WERI-Rb-1 (cell line): Measurements from ENCODE around the gene MRPL3.

Experiments
- DNase-seq: peaks from one replicate; pipeline ENCODE4 v3.0.0-alpha.2; 2020
- H3K27ac ChIP-seq: fragments of 250-450 bp; sonication (Bioruptor Pico); 2 replicates; pipeline ENCODE4 v1.5.1; 2020; ENCODE audit warnings: mild to moderate bottlenecking, moderate library complexity
- H3K27me3 ChIP-seq: fragments of 250-450 bp; sonication (Bioruptor Pico); 2 replicates; pipeline ENCODE4 v1.5.1; 2021; ENCODE audit warnings: mild to moderate bottlenecking, low read depth, moderate library complexity; ENCODE audit not compliant: insufficient read depth, severe bottlenecking
- H3K36me3 ChIP-seq: fragments of 250-450 bp; sonication (Bioruptor Pico); 2 replicates; pipeline ENCODE4 v1.5.1; 2020; ENCODE audit warnings: mild to moderate bottlenecking, moderate library complexity
- H3K4me3 ChIP-seq: 2 replicates; pipeline ENCODE4 v1.5.1; 2011; ENCODE audit warnings: low read depth, mild to moderate bottlenecking, control low read depth, low read length
- H3K9me3 ChIP-seq: fragments of 250-450 bp; sonication (Bioruptor Pico); 2 replicates; pipeline ENCODE4 v1.5.1; 2021; ENCODE audit warnings: mild to moderate bottlenecking, moderate library complexity; ENCODE audit not compliant: severe bottlenecking
- CTCF ChIP-seq: IDR thresholded peaks from 2 replicates; pipeline ENCODE4 v1.5.1; 2011; ENCODE audit warnings: low read depth, mild to moderate bottlenecking, control low read depth, inconsistent platforms, low read length

MRPL3 gene

GRCh38 chr3:131480116-131480515 lies 22.7 kb downstream of the MRPL3 start:
- Histone ChIP-seq H3K27ac (no peak overlapping the region), H3K27me3 (no peaks in the 10 kb centered on the region), H3K4me3 (no peak overlapping the region), H3K9me3 (no peaks in the 10 kb centered on the region), H3K36me3 (peaks cover 5% of the 10 kb centered on the region)
- TF ChIP-seq CTCF, result no peak
- no peak for DNase-seq

- peaks cover 7% of the 10 kb centered on the region for H3K36me3 ChIP-seq
- H3K9me3 ChIP-seq, result no peaks in the 10 kb centered on the region
- no peaks in the 10 kb centered on the region for H3K27me3 ChIP-seq
- no peak for TF ChIP-seq CTCF
- no peak overlapping the region for H3K4me3 ChIP-seq
- no peak for DNase-seq
- H3K27ac ChIP-seq, result no peak overlapping the region
These were observed 25.0 kb downstream of the MRPL3 start for GRCh38 chr3:131477813-131478212.

- Histone ChIP-seq H3K36me3 (peaks cover 21% of the 10 kb centered on the region), H3K4me3 (no peak overlapping the region), H3K27me3 (no peaks in the 10 kb centered on the region), H3K9me3 (no peaks in the 10 kb centered on the region), H3K27ac (no peak overlapping the region)
- no peak for TF ChIP-seq CTCF
- no peak for DNase-seq
These were observed 28.7 kb downstream of the MRPL3 start for GRCh38 chr3:131474115-131474514.

- DNase-seq, result no peak
- Histone ChIP-seq H3K9me3 (no peaks in the 10 kb centered on the region), H3K27me3 (no peaks in the 10 kb centered on the region), H3K27ac (no peak overlapping the region), H3K4me3 (no peak overlapping the region), H3K36me3 (peaks cover 35% of the 10 kb centered on the region)
- no peak for TF ChIP-seq CTCF
These were observed 32.4 kb downstream of the MRPL3 start for GRCh38 chr3:131470377-131470776.

DNA sequence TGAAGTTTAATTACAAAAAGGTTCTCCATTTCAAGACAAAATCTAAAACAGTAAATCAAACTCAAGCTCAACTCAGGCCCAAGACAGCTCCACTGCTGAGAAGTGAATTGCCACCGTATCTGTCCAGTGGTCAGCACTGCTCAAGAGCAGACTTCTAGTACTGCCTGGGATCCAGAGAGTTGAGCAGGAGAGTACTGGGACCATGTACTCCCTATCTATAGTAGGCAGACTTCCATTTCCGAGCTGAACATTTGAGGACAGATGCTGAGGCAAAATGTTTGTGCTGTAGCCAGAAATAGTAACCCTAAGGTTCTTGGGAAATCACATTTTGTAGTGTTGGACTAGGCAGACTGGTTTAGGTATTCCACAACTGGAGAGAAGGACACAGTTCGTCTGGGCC lies 44.1 kb downstream of the MRPL3 start:
- no peaks in the 10 kb centered on the region for H3K36me3 ChIP-seq
- no peak overlapping the region for H3K27ac ChIP-seq
- H3K9me3 ChIP-seq, result no peaks in the 10 kb centered on the region
- H3K27me3 ChIP-seq, result no peaks in the 10 kb centered on the region
- TF ChIP-seq CTCF, result no peak
- H3K4me3 ChIP-seq, result no peak overlapping the region
- no peak for DNase-seq

GRCh38 chr3:131457220-131457619 lies 45.6 kb downstream of the MRPL3 start:
- Histone ChIP-seq H3K9me3 (no peaks in the 10 kb centered on the region), H3K27me3 (no peaks in the 10 kb centered on the region), H3K36me3 (no peaks in the 10 kb centered on the region), H3K4me3 (no peak overlapping the region), H3K27ac (no peak overlapping the region)
- TF ChIP-seq CTCF, result no peak
- no peak for DNase-seq
